ENCODE data around the gene MOSMO.

The MOSMO gene

DNA sequence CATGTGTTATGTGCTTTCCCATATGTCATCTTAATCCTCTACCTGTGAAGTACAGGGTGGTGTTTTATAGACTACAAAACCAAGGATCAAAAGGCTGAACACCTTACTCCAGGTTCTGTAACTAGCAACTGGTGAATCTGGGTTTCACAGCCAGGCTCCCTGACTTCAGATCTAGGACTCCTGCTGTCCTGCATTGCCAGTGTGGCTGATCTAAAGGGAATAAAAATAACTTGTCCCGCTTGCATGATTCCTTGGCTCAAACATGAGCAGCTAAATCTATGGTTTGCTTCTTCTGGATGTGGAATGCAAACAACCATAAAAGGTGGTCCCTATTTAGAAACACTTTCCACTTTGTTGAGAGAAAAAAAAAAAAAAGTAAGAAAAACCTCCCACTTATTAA is 80.7 kb downstream of the MOSMO start:
- no peak for TF ChIP-seq YY1 (IDR thresholded peaks at IDR 0.05; ENCODE audit: low read depth)
- TF ChIP-seq TCF12 (IDR thresholded peaks at IDR 0.05; ENCODE audit: low read depth) = no peak
- no peak for TF ChIP-seq TAF1 (IDR thresholded peaks at IDR 0.05; ENCODE audit: low read depth)
- no peak for TF ChIP-seq NFIC (IDR thresholded peaks at IDR 0.05)
- TF ChIP-seq ZBTB7A (IDR thresholded peaks at IDR 0.05; ENCODE audit: low read depth) = no peak

DNA sequence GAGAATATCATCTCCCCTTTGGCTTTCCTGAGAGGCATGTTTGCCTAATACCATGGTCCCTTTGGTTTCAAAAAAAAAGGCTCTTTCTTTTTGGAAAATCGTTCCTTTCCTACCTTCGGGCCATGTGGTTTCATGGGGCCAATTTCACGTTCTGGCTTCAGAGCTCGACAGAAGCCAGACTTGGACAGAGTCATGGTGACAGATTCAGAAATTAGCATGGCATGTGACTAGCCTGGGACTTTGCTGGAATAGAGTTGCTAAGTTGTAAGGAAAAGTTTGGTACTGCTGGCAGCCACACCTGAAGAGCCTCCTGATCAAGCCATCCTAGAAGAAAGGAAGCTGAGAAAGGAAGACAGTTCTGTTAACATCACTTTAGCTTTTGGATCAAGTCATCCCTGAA is 82.0 kb downstream of the MOSMO start:
- TF ChIP-seq, protein P1, sequence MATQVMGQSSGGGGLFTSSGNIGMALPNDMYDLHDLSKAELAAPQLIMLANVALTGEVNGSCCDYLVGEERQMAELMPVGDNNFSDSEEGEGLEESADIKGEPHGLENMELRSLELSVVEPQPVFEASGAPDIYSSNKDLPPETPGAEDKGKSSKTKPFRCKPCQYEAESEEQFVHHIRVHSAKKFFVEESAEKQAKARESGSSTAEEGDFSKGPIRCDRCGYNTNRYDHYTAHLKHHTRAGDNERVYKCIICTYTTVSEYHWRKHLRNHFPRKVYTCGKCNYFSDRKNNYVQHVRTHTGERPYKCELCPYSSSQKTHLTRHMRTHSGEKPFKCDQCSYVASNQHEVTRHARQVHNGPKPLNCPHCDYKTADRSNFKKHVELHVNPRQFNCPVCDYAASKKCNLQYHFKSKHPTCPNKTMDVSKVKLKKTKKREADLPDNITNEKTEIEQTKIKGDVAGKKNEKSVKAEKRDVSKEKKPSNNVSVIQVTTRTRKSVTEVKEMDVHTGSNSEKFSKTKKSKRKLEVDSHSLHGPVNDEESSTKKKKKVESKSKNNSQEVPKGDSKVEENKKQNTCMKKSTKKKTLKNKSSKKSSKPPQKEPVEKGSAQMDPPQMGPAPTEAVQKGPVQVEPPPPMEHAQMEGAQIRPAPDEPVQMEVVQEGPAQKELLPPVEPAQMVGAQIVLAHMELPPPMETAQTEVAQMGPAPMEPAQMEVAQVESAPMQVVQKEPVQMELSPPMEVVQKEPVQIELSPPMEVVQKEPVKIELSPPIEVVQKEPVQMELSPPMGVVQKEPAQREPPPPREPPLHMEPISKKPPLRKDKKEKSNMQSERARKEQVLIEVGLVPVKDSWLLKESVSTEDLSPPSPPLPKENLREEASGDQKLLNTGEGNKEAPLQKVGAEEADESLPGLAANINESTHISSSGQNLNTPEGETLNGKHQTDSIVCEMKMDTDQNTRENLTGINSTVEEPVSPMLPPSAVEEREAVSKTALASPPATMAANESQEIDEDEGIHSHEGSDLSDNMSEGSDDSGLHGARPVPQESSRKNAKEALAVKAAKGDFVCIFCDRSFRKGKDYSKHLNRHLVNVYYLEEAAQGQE (IDR thresholded peaks at IDR 0.05; ENCODE audit: low read depth) = no peak
- TF ChIP-seq CEBPB (IDR thresholded peaks at IDR 0.05) = no peak
- TF ChIP-seq, protein P2, sequence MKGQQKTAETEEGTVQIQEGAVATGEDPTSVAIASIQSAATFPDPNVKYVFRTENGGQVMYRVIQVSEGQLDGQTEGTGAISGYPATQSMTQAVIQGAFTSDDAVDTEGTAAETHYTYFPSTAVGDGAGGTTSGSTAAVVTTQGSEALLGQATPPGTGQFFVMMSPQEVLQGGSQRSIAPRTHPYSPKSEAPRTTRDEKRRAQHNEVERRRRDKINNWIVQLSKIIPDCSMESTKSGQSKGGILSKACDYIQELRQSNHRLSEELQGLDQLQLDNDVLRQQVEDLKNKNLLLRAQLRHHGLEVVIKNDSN (IDR thresholded peaks at IDR 0.05) = no peak
- TF ChIP-seq ZBTB7A (IDR thresholded peaks at IDR 0.05; ENCODE audit: low read depth) = no peak
- no peak for TF ChIP-seq EGR1 (IDR thresholded peaks at IDR 0.05)
- no peak for TF ChIP-seq NFIC (IDR thresholded peaks at IDR 0.05)
- TF ChIP-seq, protein P3, sequence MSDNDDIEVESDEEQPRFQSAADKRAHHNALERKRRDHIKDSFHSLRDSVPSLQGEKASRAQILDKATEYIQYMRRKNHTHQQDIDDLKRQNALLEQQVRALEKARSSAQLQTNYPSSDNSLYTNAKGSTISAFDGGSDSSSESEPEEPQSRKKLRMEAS (IDR thresholded peaks at IDR 0.05) = no peak
- no peak for TF ChIP-seq YY1 (IDR thresholded peaks at IDR 0.05; ENCODE audit: low read depth)
- no peak for TF ChIP-seq TEAD4 (IDR thresholded peaks at IDR 0.05)

DNA sequence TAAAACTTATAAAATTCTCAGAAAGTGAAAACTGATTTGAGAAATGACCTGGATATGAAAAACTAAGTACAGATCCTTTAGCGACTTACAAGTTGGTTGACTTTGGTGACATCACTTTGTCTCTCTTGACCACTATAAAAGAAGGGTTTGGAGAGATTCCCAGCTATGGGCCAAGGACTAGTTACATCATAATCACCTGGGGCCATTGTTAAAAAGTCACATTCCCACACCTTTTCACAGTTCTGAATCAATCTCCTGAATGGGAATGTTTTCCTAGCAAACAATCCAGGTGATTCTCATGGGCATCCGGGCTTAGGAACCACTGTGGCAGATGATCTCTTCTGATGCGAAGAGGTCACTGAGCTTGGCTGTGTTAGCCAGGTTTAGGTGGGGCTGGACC is 83.8 kb downstream of the MOSMO start:
- TF ChIP-seq YY1 (IDR thresholded peaks at IDR 0.05; ENCODE audit: low read depth) (no peak), TEAD4 (IDR thresholded peaks at IDR 0.05) (no peak), RAD21 (IDR thresholded peaks at IDR 0.05; ENCODE audit: low read depth) (no peak), ZBTB7A (IDR thresholded peaks at IDR 0.05; ENCODE audit: low read depth) (no peak), NFIC (IDR thresholded peaks at IDR 0.05) (no peak)

DNA sequence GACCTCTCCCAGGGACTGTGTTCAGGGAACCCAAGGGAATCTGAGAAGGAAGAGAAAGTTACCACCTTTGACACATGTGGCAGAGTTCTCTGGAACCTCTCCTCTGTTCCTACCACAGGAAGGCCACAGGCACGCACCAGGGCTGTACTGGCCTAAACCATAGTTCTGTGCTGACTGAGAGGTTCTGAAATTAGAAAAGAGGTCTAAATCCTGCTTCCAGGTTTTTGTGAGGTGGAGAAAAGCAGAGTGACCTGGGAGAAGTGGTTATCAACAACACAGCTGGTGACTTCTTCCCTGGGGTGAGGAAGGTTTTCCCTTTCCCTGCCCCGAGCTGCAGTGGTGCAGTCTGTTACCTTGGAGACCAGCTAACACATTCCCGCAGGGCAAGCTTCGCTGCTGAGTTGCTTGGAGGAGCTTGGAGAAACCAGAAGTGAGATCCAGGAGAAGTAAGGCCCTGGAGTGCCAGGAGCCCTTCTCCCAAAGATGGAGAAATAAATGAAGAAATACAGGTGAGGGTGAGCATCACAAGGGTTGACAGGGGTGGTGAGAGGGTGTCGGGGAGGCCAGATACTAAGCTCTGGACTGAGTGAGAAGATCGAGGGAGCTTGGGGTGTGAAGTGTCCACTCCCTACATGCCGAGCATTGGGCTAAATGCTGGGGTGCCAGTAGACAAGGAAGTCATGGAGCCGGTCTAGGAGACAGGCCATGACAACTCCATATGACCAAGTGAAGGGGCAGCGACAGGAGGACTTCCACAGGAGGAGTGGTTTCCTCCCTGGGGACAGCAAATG is 84.4 kb downstream of the MOSMO start, which contains the start of gene VWA3A:
Gene VWA3A, plus strand, starts transcription at position 399 of the 791 bp plus-strand sequence. Its CDS starts 97 bp downstream, at position 496.
- no peak for TF ChIP-seq ZBTB7A (IDR thresholded peaks at IDR 0.05; ENCODE audit: low read depth)

DNA sequence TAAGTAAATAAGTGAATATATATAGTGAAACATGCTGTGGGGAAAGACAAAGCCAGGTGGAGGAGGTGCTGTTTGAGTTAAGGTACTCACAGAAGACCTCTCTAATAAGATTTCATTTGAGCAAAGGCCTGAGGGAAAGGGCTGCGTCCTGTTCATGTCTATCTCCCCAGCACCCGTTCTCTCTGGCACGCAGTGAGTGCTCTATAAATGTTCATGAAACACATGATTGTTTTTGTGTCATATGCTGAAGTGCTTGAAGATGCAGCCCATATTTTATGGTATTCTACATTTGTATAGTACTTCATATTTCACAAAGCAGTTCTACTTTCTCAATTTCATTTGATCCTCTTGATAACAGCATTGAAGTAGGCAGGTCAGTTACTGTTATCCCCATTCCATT is 85.4 kb downstream of the MOSMO start:
- TF ChIP-seq CREB1 (IDR thresholded peaks at IDR 0.05; ENCODE audit: low read depth) (no peak), ZBTB7A (IDR thresholded peaks at IDR 0.05; ENCODE audit: low read depth) (no peak), YY1 (IDR thresholded peaks at IDR 0.05; ENCODE audit: low read depth) (no peak), TEAD4 (IDR thresholded peaks at IDR 0.05) (no peak), EGR1 (IDR thresholded peaks at IDR 0.05) (no peak)
- TF ChIP-seq, protein P2 (IDR thresholded peaks at IDR 0.05) = no peak

DNA sequence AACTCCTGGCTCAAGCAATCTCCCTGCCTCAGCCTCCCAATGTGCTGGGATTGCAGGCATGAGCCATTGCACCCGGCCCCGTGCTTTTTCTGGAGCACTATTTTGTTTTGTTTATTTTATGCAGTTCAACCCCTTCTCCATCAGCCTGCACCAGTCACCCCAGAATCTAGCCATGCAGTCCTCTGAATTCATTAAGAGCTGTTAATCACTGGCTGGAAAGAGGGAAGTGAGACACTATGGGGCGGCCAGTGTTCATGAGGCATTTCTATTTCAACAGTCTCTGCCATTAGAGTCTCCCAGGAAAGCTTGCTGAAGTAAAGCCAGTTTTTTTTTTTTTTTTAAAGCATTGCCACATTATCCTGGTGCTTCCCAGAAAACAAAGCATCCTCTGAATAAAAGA is 86.1 kb downstream of the MOSMO start:
- no peak for TF ChIP-seq FOXM1 (IDR thresholded peaks at IDR 0.05; ENCODE audit: borderline replicate concordance, low read depth)
- no peak for TF ChIP-seq TAF1 (IDR thresholded peaks at IDR 0.05; ENCODE audit: low read depth)
- TF ChIP-seq RAD21 (IDR thresholded peaks at IDR 0.05; ENCODE audit: low read depth) = no peak
- no peak for TF ChIP-seq EGR1 (IDR thresholded peaks at IDR 0.05)
- TF ChIP-seq, protein P1 (IDR thresholded peaks at IDR 0.05; ENCODE audit: low read depth) = no peak
- no peak for TF ChIP-seq CREB1 (IDR thresholded peaks at IDR 0.05; ENCODE audit: low read depth)
- TF ChIP-seq, protein P2 (IDR thresholded peaks at IDR 0.05) = no peak
- TF ChIP-seq EP300 (IDR thresholded peaks at IDR 0.05; ENCODE audit: borderline replicate concordance) = no peak
- TF ChIP-seq TCF12 (IDR thresholded peaks at IDR 0.05; ENCODE audit: low read depth) = no peak
- TF ChIP-seq ZBTB7A (IDR thresholded peaks at IDR 0.05; ENCODE audit: low read depth) = no peak
- TF ChIP-seq YY1 (IDR thresholded peaks at IDR 0.05; ENCODE audit: low read depth) = no peak
- TF ChIP-seq, protein P3 (IDR thresholded peaks at IDR 0.05) = no peak
- no peak for TF ChIP-seq CEBPB (IDR thresholded peaks at IDR 0.05)
- TF ChIP-seq TEAD4 (IDR thresholded peaks at IDR 0.05) = no peak
- no peak for TF ChIP-seq NFIC (IDR thresholded peaks at IDR 0.05)
